H1 (cell line): ENCODE results near the gene GRIP2.

Source experiments
- KDM1A ChIP-seq: fragments of 200-600, 300-600 bp; sonication (generic); IDR thresholded peaks from 2 replicates; pipeline ENCODE4 v1.7.1; 2016; ENCODE audit warnings: mild to moderate bottlenecking, low read length, borderline replicate concordance
- POLR2A ChIP-seq, 2 experiments: IDR thresholded peaks; 1 replicate in 1 of 2; 2 replicates in 1 of 2; pipeline ENCODE4 v1.6.1; 2011; ENCODE audit warnings: low read depth in 2 of 2, low read length in 2 of 2, mild to moderate bottlenecking in 2 of 2; ENCODE audit errors: control extremely low read depth in 1 of 2

- TF ChIP-seq POLR2A (IDR thresholded peaks at IDR 0.05; ENCODE audit: control extremely low read depth in 1 of 2, low read depth in 2 of 2, low read length in 2 of 2) (no peak), KDM1A (no peak)
Measured at GRCh38 chr3:14550651-14551611, 10.8 kb upstream of the GRIP2 start.
